ENCODE data around the gene CEP131. TPM values are rescaled to one million over a fixed set of nuclear protein-coding genes. Genes with fewer than 3 reads are reported as not detected.

The CEP131 gene
- total and polyA plus RNA-seq, 5 donors from 2014 or later, result 1.4 to 9.9 (median 2.0) TPM

DNA sequence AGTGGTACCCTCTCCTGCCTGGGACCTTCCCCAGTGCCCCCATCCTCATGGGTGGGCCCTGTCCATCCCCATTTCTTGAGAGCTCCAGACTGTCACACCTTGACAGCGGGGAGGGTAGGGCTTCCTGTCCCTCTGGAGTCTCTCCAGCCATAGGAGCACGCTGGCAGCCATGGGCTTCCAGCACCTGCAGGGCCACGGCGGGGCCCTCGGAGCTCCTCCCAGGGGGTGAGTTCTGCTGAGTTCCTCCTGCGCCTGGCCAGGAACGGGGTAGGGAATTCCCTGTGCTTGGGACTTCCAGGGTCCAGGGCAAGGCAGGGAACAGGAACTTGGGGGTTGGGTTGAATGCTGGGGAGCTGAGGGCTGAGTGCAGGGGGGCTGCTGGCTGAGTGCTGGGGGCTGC is 33.7 kb downstream of the CEP131 start:
- H3K27ac ChIP-seq (ENCODE audit: insufficient read depth, low read length, poor library complexity, severe bottlenecking), result no peak overlapping the region
- H3K36me3 ChIP-seq (ENCODE audit: control insufficient read depth, insufficient read depth, low read length), result no peaks in the 10 kb centered on the region
- Mint-ChIP-seq H3K27ac (no peak overlapping the region), H3K4me1 (no peaks in the 10 kb centered on the region), H3K9me3 (no peaks in the 10 kb centered on the region), H3K4me3 (peak overlapping the region in 1 of 4 donors; percentile 51), H3K36me3 (no peaks in the 10 kb centered on the region), H3K27me3 (no peaks in the 10 kb centered on the region)
- DNase-seq (no peak), ATAC-seq (ENCODE audit: low read depth in 2 of 2) (no peak)
- H3K4me1 ChIP-seq (ENCODE audit: control insufficient read depth, insufficient read depth, low read length, poor library complexity, severe bottlenecking), result no peaks in the 10 kb centered on the region
- H3K4me3 ChIP-seq (ENCODE audit: low read depth, low read length), result no peak overlapping the region
- H3K27me3 ChIP-seq (ENCODE audit: control insufficient read depth, insufficient read depth, low read length), result no peaks in the 10 kb centered on the region
- H3K9me3 ChIP-seq (ENCODE audit: control insufficient read depth in 2 of 2, low read length in 2 of 2), result no peaks in the 10 kb centered on the region

DNA sequence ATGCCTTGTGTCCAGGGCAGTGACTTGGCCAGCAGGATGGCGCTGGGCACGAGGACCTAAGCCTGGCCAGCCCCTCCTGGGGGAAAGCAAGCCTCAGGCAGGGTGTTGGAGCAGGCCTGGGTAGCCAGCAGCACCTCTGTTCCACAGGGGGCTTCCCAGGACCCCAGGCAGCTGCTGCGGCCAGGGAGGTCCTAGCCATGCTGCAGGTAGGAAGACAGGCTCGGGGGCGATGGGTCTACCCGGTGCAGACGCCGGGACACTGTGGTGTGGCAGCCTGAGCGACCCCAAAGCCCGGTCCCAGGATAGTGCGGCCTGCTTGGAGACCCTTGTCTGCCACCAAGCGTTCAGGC is 34.3 kb downstream of the CEP131 start:
- Histone ChIP-seq H3K27ac (ENCODE audit: insufficient read depth, low read length, poor library complexity, severe bottlenecking) (no peak overlapping the region), H3K4me1 (ENCODE audit: control insufficient read depth, insufficient read depth, low read length, poor library complexity, severe bottlenecking) (no peaks in the 10 kb centered on the region), H3K4me3 (ENCODE audit: low read depth, low read length) (no peak overlapping the region), H3K9me3 (ENCODE audit: control insufficient read depth in 2 of 2, low read length in 2 of 2) (no peaks in the 10 kb centered on the region), H3K27me3 (ENCODE audit: control insufficient read depth, insufficient read depth, low read length) (no peaks in the 10 kb centered on the region), H3K36me3 (ENCODE audit: control insufficient read depth, insufficient read depth, low read length) (no peaks in the 10 kb centered on the region)
- H3K9me3 Mint-ChIP-seq, result no peaks in the 10 kb centered on the region
- H3K27me3 Mint-ChIP-seq, result no peaks in the 10 kb centered on the region
- no peaks in the 10 kb centered on the region for H3K36me3 Mint-ChIP-seq
- no peak overlapping the region for H3K4me3 Mint-ChIP-seq
- DNase-seq (no peak), ATAC-seq (ENCODE audit: low read depth in 2 of 2) (no peak)
- H3K4me1 Mint-ChIP-seq, result no peaks in the 10 kb centered on the region
- H3K27ac Mint-ChIP-seq, result no peak overlapping the region

DNA sequence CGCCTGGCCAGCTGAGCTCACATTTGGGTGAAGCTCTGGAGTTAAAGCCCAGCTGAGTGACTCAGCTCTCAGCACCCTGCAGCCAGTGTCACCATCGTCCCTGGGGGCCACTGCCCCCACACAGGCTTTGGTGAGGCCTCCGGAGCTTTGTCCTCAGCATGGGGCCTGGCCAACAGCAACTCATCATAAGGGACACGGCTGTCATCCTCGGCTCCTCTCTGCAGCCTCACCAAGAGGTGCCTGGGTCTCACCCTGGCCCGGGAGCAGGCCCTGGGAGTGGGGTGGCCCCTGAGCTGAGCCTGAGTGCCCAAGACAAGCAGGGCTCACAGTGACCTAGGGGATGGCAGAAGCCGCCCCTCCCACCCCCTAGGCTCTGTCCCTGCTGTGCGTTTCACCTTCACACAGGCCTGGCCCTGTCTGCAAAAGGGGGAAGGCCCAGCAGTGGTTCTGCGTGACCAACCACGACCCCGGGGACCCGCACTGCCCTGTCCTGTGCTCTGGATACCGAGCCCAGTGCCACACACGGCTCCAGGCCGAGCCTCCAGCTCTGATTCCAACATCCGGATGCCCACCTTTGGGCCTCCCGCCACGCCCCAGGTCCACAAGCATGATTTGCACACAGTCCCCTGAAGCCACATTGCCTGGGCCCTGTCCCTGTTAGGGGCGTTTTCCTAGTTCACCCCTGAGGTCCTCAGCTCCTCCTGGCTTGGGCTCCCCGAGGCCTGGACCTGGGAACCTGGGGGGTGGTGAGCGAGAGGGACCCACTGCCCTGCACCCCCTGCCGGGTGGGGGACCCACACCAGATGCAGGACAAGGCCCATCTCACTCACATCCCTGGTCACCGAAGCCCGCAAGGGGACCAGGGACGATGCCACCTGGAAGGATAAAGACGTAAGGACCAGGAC is 34.9 kb downstream of the CEP131 start:
- Mint-ChIP-seq H3K4me3 (no peak overlapping the region), H3K27me3 (no peaks in the 10 kb centered on the region), H3K27ac (no peak overlapping the region), H3K36me3 (no peaks in the 10 kb centered on the region), H3K9me3 (no peaks in the 10 kb centered on the region), H3K4me1 (peaks cover 0 to 2% (median 0%) of the 10 kb centered on the region in 4 donors)
- Histone ChIP-seq H3K4me3 (ENCODE audit: low read depth, low read length) (no peak overlapping the region), H3K27ac (ENCODE audit: insufficient read depth, low read length, poor library complexity, severe bottlenecking) (no peak overlapping the region), H3K27me3 (ENCODE audit: control insufficient read depth, insufficient read depth, low read length) (no peaks in the 10 kb centered on the region), H3K4me1 (ENCODE audit: control insufficient read depth, insufficient read depth, low read length, poor library complexity, severe bottlenecking) (no peaks in the 10 kb centered on the region), H3K36me3 (ENCODE audit: control insufficient read depth, insufficient read depth, low read length) (no peaks in the 10 kb centered on the region), H3K9me3 (ENCODE audit: control insufficient read depth in 2 of 2, low read length in 2 of 2) (no peaks in the 10 kb centered on the region)
- no peak for DNase-seq
- ATAC-seq (ENCODE audit: low read depth in 2 of 2), result no peak

DNA sequence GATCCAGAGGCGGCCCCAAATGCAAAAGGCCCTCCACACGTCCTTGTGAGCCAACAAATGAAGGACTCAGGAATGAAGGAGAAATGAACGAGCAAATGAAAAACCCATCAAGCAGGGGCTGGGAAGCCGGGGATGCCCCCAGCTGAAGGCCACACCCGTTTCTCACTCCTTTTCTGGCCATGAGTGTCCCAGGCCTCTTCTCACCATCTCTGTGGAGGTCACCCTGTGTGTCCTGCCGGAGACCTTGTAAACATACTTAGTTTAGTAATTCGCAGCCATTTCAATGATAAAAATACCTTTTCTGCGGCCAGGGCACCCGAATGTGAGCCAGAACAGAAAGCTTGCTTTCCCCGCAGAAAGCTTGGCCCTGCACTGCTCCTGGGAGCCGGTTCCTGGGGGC is 35.6 kb downstream of the CEP131 start:
- Histone ChIP-seq H3K27ac (ENCODE audit: insufficient read depth, low read length, poor library complexity, severe bottlenecking) (no peak overlapping the region), H3K4me3 (ENCODE audit: low read depth, low read length) (no peak overlapping the region), H3K27me3 (ENCODE audit: control insufficient read depth, insufficient read depth, low read length) (no peaks in the 10 kb centered on the region), H3K4me1 (ENCODE audit: control insufficient read depth, insufficient read depth, low read length, poor library complexity, severe bottlenecking) (no peaks in the 10 kb centered on the region), H3K36me3 (ENCODE audit: control insufficient read depth, insufficient read depth, low read length) (no peaks in the 10 kb centered on the region), H3K9me3 (ENCODE audit: control insufficient read depth in 2 of 2, low read length in 2 of 2) (no peaks in the 10 kb centered on the region)
- Mint-ChIP-seq H3K4me1 (peaks cover 0 to 4% (median 0%) of the 10 kb centered on the region in 4 donors), H3K9me3 (no peaks in the 10 kb centered on the region), H3K36me3 (no peaks in the 10 kb centered on the region), H3K27ac (no peak overlapping the region), H3K27me3 (no peaks in the 10 kb centered on the region), H3K4me3 (no peak overlapping the region)
- ATAC-seq (ENCODE audit: low read depth in 2 of 2) (no peak), DNase-seq (no peak)

DNA sequence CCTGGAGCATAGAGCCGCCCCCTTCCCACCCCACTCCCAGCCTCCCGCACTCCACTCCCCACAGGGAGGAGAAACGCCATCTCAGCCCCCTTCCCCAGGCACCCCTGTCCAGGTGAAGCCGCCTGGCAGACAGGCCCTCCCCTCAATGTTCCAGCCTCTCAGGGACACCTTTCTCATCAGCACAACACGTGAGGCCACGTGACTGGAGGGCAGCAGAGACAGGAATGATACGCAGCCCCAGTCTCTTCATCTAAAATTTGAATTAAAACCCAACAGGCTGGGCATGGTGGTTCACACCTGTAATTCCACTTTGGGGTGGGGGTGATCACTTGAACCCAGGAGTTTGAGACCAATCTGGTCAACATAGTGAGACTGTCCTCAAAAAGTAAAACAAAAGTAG is 36.6 kb downstream of the CEP131 start:
- H3K27ac ChIP-seq (ENCODE audit: insufficient read depth, low read length, poor library complexity, severe bottlenecking), result no peak overlapping the region
- no peaks in the 10 kb centered on the region for H3K4me1 ChIP-seq (ENCODE audit: control insufficient read depth, insufficient read depth, low read length, poor library complexity, severe bottlenecking)
- no peaks in the 10 kb centered on the region for H3K9me3 ChIP-seq (ENCODE audit: control insufficient read depth in 2 of 2, low read length in 2 of 2)
- H3K4me3 Mint-ChIP-seq, result no peak overlapping the region
- no peaks in the 10 kb centered on the region for H3K36me3 ChIP-seq (ENCODE audit: control insufficient read depth, insufficient read depth, low read length)
- ATAC-seq (ENCODE audit: low read depth in 2 of 2) (no peak), DNase-seq (no peak)
- H3K4me3 ChIP-seq (ENCODE audit: low read depth, low read length), result no peak overlapping the region
- H3K36me3 Mint-ChIP-seq, result no peaks in the 10 kb centered on the region
- H3K27me3 ChIP-seq (ENCODE audit: control insufficient read depth, insufficient read depth, low read length), result no peaks in the 10 kb centered on the region
- H3K27me3 Mint-ChIP-seq, result no peaks in the 10 kb centered on the region
- no peak overlapping the region for H3K27ac Mint-ChIP-seq
- H3K9me3 Mint-ChIP-seq, result no peaks in the 10 kb centered on the region
- peaks cover 0 to 4% (median 0%) of the 10 kb centered on the region in 4 donors for H3K4me1 Mint-ChIP-seq

DNA sequence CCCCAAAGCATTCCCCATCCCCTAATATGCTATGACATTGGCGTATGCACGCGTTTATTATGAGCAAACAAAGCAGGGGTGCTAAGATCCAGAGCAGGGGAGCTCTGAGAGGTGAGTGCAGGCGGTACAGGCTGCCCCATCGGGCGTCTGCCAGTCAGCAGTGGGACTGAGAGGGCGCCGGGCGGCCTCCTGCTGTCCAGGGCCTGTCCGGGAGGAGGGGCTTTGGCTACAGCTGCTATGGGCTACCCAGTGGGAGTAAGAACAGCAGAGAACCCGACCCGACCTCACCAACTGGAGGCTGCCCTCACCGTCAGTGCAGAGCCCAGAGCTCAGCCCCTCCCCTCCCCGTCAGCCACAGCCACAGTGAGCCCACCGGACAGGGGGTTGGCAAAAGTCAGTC is 38.2 kb downstream of the CEP131 start:
- DNase-seq, result no peak
- H3K4me1 Mint-ChIP-seq, result peaks cover 0 to 4% (median 0%) of the 10 kb centered on the region in 4 donors
- no peak overlapping the region for H3K27ac Mint-ChIP-seq
- ATAC-seq (ENCODE audit: low read depth in 2 of 2), result no peak
- H3K36me3 Mint-ChIP-seq, result no peaks in the 10 kb centered on the region
- Histone ChIP-seq H3K9me3 (ENCODE audit: control insufficient read depth in 2 of 2, low read length in 2 of 2) (no peaks in the 10 kb centered on the region), H3K4me3 (ENCODE audit: low read depth, low read length) (no peak overlapping the region), H3K27me3 (ENCODE audit: control insufficient read depth, insufficient read depth, low read length) (no peaks in the 10 kb centered on the region), H3K27ac (ENCODE audit: insufficient read depth, low read length, poor library complexity, severe bottlenecking) (no peak overlapping the region), H3K36me3 (ENCODE audit: control insufficient read depth, insufficient read depth, low read length) (no peaks in the 10 kb centered on the region), H3K4me1 (ENCODE audit: control insufficient read depth, insufficient read depth, low read length, poor library complexity, severe bottlenecking) (no peaks in the 10 kb centered on the region)
- H3K9me3 Mint-ChIP-seq, result no peaks in the 10 kb centered on the region
- H3K4me3 Mint-ChIP-seq, result no peak overlapping the region
- no peaks in the 10 kb centered on the region for H3K27me3 Mint-ChIP-seq

DNA sequence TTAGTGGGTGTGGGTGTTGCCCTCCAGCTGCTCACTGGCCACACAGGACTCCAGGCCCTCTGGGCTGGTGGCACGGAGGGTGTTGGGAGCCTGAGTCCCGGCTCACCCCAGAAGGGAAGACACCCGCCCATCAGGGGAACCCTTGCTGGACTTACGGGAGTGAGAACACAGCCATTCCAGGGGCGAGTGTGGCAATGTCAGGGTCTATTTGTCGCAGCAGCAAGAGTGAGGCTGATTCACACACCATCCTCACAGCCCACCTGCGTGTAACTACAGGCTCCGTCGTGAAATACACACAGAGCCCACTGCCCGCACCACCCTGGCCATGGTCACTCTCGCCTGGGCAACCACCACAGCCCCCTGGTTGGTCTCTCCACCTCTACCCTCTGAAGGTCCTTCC is 39.0 kb downstream of the CEP131 start:
- ATAC-seq (ENCODE audit: low read depth in 2 of 2), result no peak
- H3K4me1 ChIP-seq (ENCODE audit: control insufficient read depth, insufficient read depth, low read length, poor library complexity, severe bottlenecking), result no peaks in the 10 kb centered on the region

DNA sequence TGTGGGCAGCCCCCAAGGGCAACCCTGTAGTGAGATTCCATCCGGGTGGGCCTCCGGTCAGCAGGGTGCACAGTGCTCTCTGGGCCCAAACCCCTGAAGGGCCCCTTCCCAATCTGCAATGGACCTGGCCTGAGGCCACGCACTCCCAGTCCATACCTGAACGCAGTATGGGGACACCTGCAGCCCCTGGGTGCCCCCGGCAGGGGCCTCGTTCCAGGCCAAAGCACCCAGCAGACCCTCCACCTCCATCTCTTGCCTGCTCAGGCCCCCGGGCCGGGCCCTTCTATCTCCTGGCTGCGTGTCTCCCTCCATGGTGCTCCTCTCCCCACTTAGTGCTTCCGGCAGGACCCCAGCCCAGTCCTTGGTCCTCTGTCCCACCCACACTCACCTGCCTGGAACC is 39.4 kb downstream of the CEP131 start:
- DNase-seq (no peak), ATAC-seq (ENCODE audit: low read depth in 2 of 2) (no peak)
- Mint-ChIP-seq H3K36me3 (no peaks in the 10 kb centered on the region), H3K27me3 (no peaks in the 10 kb centered on the region), H3K9me3 (no peaks in the 10 kb centered on the region), H3K4me1 (peaks cover 0 to 4% (median 0%) of the 10 kb centered on the region in 4 donors), H3K4me3 (no peak overlapping the region), H3K27ac (no peak overlapping the region)
- H3K4me1 ChIP-seq (ENCODE audit: control insufficient read depth, insufficient read depth, low read length, poor library complexity, severe bottlenecking), result no peaks in the 10 kb centered on the region
- H3K9me3 ChIP-seq (ENCODE audit: control insufficient read depth in 2 of 2, low read length in 2 of 2), result no peaks in the 10 kb centered on the region
- H3K4me3 ChIP-seq (ENCODE audit: low read depth, low read length), result no peak overlapping the region
- H3K27me3 ChIP-seq (ENCODE audit: control insufficient read depth, insufficient read depth, low read length), result no peaks in the 10 kb centered on the region
- H3K27ac ChIP-seq (ENCODE audit: insufficient read depth, low read length, poor library complexity, severe bottlenecking), result no peak overlapping the region
- H3K36me3 ChIP-seq (ENCODE audit: control insufficient read depth, insufficient read depth, low read length), result no peaks in the 10 kb centered on the region

More for the DNA sequence above, 39.0 kb downstream of the CEP131 start:
- no peaks in the 10 kb centered on the region for H3K27me3 ChIP-seq (ENCODE audit: control insufficient read depth, insufficient read depth, low read length)
- H3K9me3 Mint-ChIP-seq, result no peaks in the 10 kb centered on the region
- no peaks in the 10 kb centered on the region for H3K9me3 ChIP-seq (ENCODE audit: control insufficient read depth in 2 of 2, low read length in 2 of 2)
- no peaks in the 10 kb centered on the region for H3K36me3 Mint-ChIP-seq
- no peak overlapping the region for H3K4me3 Mint-ChIP-seq
- H3K27ac ChIP-seq (ENCODE audit: insufficient read depth, low read length, poor library complexity, severe bottlenecking), result no peak overlapping the region
- peaks cover 0 to 4% (median 0%) of the 10 kb centered on the region in 4 donors for H3K4me1 Mint-ChIP-seq
- DNase-seq, result no peak
- H3K27ac Mint-ChIP-seq, result no peak overlapping the region
- no peaks in the 10 kb centered on the region for H3K36me3 ChIP-seq (ENCODE audit: control insufficient read depth, insufficient read depth, low read length)
- H3K27me3 Mint-ChIP-seq, result no peaks in the 10 kb centered on the region
- no peak overlapping the region for H3K4me3 ChIP-seq (ENCODE audit: low read depth, low read length)
